GM21723 (cell line): ENCODE data around the gene TENM3.

Experiments used
- ATAC-seq: cut with Tn5 transposase; IDR thresholded peaks from one replicate; pipeline ENCODE4 v1.9.1; 2021; ENCODE audit warnings: mild to moderate bottlenecking, moderate library complexity; ENCODE audit not compliant: unreplicated experiment

Gene TENM3

GRCh38 chr4:182280436-182281111, 37.4 kb downstream of the TENM3 start:
- ATAC-seq, result no peak

- ATAC-seq, result no peak
Observed at GRCh38 chr4:182286035-182286434, 42.8 kb downstream of the TENM3 start.

- no peak for ATAC-seq
Observed at GRCh38 chr4:182286931-182287330, 43.7 kb downstream of the TENM3 start.

GRCh38 chr4:182288534-182288933, 45.3 kb downstream of the TENM3 start:
- ATAC-seq, result no peak

GRCh38 chr4:182289809-182290208, 46.6 kb downstream of the TENM3 start:
- no peak for ATAC-seq

- ATAC-seq, result no peak
Observed at GRCh38 chr4:182291175-182291574, 48.0 kb downstream of the TENM3 start.

- ATAC-seq, result no peak
Observed at GRCh38 chr4:182291597-182292270, 48.5 kb downstream of the TENM3 start.

- ATAC-seq, result no peak
Observed at GRCh38 chr4:182292612-182293011, 49.4 kb downstream of the TENM3 start.

GRCh38 chr4:182293691-182294255, 50.6 kb downstream of the TENM3 start:
- no peak for ATAC-seq

- no peak for ATAC-seq
Observed at GRCh38 chr4:182294451-182294850, 51.2 kb downstream of the TENM3 start.

- ATAC-seq, result no peak
Observed at GRCh38 chr4:182297659-182298058, 54.5 kb downstream of the TENM3 start.

- no peak for ATAC-seq
Observed at GRCh38 chr4:182301736-182302135, 58.5 kb downstream of the TENM3 start.

- no peak for ATAC-seq
Observed at GRCh38 chr4:182303847-182304246, 60.6 kb downstream of the TENM3 start.

- no peak for ATAC-seq
Observed at GRCh38 chr4:182306792-182307507, 63.7 kb downstream of the TENM3 start.

GRCh38 chr4:182307746-182308145, 64.5 kb downstream of the TENM3 start:
- ATAC-seq, result no peak

- no peak for ATAC-seq
Observed at GRCh38 chr4:182309877-182310276, 66.7 kb downstream of the TENM3 start.

- no peak for ATAC-seq
Observed at GRCh38 chr4:182310316-182310715, 67.1 kb downstream of the TENM3 start.

- no peak for ATAC-seq
Observed at GRCh38 chr4:182310962-182311361, 67.8 kb downstream of the TENM3 start.

- ATAC-seq, result no peak
Observed at GRCh38 chr4:182314537-182314936, 71.3 kb downstream of the TENM3 start.

GRCh38 chr4:182318256-182318655, 75.1 kb downstream of the TENM3 start:
- ATAC-seq, result no peak

GRCh38 chr4:182320092-182320491, 76.9 kb downstream of the TENM3 start:
- ATAC-seq, result no peak

GRCh38 chr4:182320580-182320979, 77.4 kb downstream of the TENM3 start:
- ATAC-seq, result no peak
